Dedifferentiated amniotic fluid mesenchymal stem cell (primary cell): ENCODE data around the gene DNAH9.
A peak's percentile ranks its signal among the peaks of the same experiment; 100 is the strongest.

Experiments used
- DNase-seq: peaks from one replicate; pipeline ENCODE4 v3.0.0-alpha.2; 2016; ENCODE audit errors: extremely low spot score

Gene DNAH9

DNA sequence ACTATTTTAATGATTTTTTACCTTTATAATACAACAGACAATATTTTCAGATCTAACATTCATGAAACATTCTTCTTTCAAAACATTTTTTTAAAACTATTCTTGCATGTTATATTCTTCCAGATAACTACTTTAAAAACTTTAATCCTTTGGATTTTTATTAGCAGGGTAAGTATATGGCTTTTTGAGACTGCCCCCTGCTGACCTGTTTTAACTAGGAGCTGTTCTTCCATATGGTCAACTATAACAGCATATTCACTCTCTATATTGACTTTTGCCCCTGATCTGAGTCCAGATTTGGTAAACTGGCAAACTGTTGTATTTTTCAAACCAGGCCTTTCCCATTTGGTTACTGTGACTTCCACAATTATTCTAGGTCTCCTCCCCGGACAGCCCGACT is 382.5 kb downstream of the DNAH9 start:
- DNase-seq: no peak

DNA sequence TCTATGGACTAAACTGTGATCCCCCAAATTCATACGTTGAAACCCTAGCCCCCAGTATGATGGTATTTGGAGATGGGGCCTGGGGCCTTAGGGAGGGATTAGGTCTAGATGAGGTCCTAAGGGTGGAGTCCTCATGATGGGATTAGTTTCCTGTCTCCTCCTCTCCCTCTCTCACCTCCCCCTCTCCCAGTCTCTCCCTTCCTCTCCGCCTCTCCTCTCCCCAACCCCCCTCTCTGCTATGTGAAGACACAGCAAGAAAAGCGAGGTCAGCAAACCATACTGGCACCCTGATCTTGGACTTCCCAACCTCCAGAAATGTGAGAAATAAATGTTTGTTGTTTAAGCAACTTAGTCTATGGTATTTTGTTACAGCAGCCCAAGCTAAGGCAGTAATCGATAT is 383.6 kb downstream of the DNAH9 start:
- DNase-seq: no peak

DNA sequence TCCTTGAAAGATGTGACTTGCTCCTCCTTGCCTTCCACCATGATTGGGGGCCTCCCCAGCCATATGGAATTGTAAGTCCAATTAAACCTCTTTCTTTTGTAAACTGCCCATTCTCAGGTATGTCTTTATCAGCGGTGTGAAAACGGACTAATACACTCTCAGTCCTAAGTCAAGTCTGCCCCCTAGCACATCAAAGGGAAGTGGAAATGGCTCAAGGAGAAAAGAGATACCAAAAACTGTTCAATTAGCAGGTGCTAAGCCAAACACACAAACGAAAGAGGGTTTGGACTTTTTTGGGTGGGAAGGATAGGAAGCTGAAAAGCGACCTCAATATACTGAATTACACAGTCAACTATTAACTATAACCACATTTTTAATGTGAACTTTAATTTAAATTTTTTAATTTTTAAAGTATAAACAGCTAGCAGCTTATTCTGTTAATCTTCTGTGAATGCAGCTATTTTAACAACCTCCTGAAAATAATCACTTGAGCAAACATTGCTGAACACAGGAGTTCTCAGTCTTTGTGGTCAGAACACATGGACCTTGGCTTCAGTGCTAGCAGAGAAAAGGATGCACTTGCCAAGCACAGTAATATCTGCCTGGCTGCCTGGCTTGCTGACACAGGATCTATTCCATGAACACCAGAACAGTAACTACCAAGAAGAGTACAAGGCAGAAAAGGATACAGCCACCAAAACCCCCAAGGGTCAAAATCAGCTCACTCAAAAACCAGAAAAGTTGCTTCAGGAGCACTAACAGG is 388.1 kb downstream of the DNAH9 start:
- no peak for DNase-seq

DNA sequence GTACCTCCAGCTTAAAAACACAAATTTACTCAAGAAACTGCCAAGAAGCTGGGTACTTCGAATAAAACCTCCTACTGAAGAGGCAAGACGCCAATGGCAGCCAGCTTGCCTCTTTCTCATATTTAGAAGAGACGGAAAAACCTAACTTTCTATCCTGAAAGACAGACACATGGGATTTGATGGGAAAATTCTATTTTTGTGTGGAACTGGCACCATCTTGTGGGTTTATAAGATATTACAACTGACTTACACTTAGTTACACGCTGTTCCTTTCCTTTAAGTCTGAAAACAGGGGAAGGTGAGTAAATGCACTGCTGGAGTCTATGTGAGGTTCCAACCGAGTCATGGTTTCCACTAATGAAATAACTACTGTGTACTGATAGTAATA is 388.7 kb downstream of the DNAH9 start:
- DNase-seq: peak; percentile 55

DNA sequence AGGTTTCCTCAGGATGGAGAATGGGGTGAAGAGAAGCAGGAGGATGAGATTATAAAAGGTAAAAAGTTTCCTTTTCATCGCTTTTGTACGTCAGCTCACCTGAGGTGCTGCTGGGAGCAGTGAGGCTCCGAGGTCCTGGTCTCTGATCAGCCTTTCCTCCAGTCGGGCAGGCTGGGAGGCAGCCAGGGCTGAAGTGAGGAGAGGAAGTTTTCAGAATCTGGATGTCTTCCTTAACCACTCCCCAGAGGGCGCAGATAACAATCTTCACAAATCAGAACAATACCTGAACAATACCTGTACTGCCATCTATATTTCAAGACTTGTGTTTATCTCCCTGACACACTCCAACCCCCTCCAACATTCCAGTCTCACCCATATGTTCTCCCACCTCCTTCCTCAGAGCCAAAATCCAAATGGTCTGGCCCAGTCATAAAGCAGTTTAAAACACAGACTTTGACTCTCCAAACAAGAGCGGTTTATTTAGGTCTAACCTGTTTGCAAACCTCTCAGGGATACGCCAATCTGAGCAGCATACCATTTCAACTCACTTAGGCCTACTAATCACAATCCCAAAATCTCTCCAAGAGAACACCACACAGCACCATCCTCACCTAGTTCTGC is 392.2 kb downstream of the DNAH9 start:
- DNase-seq: no peak

DNA sequence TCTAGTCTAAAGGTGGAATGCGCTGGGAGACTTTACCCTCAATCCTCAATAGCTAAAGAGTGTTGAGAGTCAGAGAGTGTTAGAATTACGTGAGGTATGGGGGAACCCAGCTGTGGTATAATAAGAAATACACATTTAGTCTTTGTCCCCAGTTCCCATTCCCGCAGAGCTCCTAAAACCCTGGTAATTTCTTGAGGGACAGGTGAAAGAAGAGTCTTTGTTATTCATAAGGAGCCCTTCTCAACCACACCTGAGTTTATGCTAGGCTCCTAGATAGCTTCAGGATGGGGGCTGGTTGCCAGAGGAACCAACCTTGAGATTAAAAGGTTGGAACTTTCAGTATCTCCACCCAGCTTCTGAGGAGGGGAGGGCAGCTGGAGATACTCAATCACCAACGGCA is 393.2 kb downstream of the DNAH9 start:
- no peak for DNase-seq

DNA sequence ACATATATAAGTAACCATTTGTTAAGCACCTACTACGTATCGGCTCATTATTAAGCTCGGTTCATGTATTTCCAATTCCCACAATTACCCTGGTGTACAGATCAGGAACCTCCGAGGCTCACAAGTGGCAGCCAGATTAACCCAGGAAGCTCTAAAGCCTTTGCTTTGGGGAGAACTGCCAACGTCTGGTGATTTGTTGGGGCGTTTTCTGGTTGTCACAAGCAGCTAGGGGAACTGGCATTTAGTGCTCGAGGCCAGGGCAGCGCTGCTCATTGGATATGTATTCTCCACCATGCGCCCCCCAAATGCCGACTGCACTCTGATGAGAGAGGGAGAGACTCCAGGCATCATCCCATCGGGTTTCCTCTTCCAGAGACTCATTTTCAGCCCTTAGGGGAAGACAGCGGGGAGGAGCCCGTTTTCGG is 398.5 kb downstream of the DNAH9 start:
- peak; percentile 25 for DNase-seq

DNA sequence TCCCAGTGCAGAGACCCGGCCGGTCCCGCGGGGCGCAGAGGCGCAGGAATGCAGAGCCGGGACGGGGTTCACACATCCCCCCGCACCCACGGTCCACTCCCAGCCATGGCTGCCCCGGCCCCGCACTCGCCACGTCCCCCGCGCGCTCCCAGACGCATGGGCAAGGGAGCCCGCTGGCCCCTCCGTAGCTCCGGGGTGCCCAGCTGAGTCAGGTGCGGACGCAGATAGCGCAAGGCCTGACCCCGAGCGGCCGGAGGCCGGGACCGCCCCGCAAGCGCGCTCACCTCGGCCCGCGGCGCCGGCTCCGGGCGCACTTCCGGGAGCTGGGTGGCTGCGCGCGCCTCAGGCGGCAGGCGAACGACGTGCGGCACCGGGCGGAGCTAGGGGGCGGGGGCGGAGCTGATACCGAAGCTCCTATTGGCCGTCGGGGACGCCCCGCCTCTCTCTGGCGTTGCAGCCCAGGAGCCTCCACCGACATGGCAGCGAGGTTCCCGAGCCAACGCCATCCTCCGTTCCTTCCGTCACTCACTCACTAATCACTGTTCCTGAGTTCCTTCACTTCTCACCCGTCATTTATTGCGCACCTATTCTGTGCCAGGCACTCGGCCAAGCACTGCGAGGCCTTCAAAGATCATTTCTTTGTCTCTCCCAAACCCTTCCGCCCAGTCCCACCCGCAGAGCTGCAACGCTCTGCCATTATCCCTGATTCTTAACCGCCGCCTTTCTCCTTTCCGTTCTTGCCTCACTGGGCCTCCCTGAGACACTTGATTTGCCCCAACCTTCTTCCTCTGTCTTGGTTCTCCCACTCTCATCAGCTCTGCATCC is 399.1 kb downstream of the DNAH9 start, which contains the start of gene ZNF18:
Gene ZNF18, minus strand, starts transcription at position 329 of the 825 bp plus-strand sequence. CDS start 4,646 bp downstream, outside the sequence.
- peak; percentile 94 for DNase-seq

DNA sequence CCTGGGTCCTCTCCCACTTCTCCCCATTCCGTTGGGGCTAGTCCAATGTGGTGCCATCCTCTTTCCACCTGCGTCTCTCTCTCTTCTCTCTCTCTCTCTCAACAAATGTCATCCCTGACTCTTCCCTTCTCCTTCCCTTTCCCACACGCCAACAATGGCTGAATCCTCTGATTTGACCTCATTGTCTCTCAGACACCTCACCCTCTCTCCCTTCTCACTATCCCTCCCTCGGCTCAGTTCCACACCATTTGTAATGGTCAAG is 399.6 kb downstream of the DNAH9 start:
- DNase-seq: no peak

DNA sequence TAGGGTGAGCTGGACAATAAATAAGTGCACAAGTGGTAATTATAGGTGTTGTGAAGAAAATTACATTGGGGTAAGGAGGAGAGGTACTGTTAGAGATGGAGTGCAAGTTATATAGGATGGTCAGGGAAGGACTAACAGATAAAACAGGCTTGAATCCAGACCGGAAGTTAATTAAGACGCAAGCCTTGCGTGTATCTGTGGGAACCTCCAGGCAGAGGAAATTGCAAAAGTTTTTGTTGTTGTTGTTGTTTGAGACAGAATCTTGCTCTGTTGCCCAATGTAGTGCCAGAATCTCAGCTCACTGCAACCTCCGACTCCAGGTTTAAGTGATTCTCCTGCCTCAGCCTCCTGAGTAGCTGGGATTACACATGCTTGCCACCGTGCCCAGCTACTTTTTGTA is 401.4 kb downstream of the DNAH9 start:
- DNase-seq: no peak

DNA sequence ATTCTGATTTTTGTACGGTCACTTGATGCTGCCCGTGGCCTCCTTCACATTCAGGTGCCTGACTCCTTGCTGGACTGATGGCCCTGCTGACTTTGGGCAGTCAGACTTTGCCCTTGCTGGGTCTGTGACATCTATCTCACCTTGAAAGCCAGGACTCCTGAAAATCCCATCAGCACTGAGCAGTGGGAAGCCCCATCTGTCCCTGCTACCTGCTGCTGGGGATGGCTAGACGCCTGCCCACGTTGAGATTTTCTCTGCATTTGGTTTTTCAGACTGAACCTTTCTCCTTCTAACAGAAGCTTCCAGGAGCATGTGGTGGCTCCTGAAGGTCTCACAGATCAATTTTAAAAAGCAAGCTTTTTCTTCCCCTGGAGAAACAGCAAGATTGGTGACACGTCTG is 409.2 kb downstream of the DNAH9 start:
- DNase-seq: no peak
